Left hindlimb (tissue), 1 donor: Measurements from ENCODE around the gene GINS3.
A peak's percentile ranks its signal among the peaks of the same experiment; 100 is the strongest.

ENCODE experiments used
- DNase-seq: peaks from one replicate; pipeline ENCODE4 v3.0.0-alpha.2; 2018

The GINS3 gene

DNA sequence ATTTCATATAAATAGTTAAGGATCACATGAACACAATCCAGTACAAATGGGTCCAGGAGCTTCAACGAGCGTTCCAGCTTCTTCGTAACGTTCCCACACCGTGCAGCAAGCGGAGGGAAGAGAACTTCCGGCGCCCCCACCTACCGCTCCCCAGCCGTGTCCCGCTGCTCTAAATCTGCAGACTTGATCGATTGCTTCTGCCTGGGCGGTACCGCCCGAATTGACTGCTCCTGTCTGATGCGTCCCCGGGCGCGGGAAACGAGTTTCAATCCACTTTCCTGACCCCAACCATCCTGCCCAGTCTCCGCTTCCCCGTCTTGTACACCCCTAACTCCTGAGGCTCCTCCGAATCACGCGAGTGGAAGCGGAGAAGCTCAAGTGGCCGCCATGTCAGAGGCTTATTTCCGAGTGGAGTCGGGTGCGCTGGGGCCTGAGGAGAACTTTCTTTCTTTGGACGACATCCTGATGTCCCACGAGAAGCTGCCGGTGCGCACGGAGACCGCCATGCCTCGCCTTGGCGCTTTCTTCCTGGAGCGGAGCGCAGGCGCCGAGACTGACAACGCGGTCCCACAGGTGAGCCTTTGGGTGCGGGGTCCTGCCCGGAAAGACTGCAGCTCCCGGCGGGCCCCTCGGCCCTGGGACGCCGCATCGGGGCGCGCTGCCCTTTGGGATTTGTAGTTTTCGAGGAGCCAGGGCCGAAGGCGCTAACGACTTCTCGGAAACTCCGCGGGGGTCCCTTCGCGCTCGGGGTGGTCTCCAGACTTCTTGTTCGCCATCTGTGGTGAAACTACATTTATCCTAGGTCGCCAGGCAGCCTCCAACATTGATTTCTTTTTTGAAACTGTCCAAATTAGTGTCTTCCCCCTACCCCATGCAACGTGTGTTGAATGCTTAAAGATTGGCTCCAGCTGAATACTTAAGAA lies at the start of gene GINS3:
TSS of gene GINS3 (plus strand) at position 257 of the 923 bp plus-strand sequence. CDS start at position 388, 131 bp downstream.
- peak; percentile 90 for DNase-seq

DNA sequence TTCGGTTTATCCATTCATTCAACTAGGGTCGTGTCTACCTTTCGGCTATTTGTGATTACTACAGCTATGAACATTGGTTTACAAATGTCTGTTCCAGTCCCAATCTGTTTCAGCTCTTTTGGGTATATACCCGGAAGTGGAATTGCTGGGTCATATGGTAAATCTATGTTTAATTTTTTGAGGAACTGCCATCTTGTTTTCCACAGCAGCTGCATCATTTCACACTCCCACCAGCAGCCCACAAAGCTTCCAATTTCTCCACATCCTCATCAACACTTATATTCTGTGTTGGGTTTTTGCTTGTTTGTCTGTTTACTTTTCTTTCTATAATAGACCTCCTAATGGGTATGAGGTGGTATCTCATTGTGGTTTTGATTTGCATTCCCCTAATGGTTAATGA lies 48.7 kb upstream of the GINS3 start:
- no peak for DNase-seq

DNA sequence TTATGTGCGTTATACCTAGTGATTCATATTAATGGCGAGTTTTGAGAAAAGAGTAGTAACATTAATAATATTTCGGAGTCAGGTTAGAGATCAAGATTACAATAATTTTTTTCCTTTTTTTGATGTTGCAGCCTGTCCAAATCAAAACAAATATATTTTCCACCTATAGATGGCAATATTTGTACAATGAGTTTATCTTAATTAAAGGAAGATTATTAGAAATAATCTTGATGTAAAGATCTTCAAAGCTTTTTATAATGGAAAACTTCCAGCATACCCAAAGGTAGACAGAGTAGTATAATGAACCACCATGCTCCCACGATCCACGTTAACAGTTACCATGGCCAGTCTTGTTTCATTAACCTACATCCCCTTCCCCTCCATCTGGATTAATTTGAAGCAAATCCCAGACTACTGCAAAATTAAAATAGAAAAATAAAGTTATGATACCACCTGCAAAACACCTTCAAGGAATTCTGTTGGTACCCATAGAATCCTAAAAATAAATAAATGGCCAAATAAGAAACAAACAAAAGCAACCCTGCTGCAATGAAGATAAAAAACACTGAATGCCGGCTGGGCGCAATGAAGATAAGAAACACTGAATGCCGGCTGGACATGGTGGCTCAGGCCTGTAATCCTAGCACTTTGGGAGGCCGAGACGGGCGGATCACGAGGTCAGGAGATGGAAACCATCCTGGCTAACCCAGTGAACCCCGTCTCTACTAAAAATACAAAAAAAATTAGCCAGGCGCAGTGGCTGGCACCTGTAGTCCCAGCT lies 46.5 kb upstream of the GINS3 start:
- no peak for DNase-seq

DNA sequence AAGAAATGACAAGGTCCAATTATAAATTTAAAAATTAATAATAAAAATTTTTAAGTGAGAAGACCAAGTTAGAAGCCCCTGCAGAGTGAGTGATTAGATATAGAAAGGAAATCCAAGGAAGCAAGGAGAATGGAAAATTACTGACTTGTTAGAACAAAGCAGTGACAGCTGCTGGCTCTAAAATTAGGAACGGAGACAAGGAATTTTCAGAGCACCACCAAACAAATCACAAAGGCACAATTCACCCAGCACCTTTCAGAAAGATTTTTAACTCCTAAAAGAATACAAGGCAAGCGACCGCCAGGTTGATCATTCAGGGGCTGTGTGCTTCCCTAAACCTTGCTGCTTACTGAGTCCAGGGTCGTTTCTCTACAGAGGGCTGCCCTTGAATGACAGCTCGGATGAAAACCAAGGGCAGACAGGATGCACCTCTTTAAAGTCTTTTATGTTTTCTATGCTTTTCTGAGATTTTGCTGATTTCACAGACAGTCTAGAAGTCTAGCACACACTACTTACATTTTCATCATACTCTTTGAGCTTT lies 45.4 kb upstream of the GINS3 start:
- no peak for DNase-seq

- DNase-seq: no peak
These were observed 43.3 kb upstream of the GINS3 start for GRCh38 chr16:58348986-58349385.

DNA sequence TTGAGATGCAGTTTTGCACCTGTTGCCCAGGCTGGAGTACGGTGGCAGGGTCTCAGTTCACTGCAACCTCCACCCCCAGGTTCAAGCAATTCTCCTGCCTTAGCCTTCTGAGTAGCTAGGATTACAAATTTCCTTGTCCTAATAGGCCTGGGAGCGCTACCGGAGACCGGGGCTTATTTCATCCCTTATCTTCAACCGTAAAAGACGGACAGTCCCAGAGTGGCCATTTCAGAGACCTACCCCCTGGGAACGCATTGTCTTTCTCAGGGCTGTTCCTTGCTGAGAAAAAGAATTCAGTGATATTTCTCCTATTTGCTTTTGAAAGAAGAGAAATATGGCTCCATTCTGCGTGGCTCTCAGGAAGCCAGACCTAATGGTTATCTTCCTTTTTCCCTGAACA lies 39.6 kb upstream of the GINS3 start:
- DNase-seq: no peak

DNA sequence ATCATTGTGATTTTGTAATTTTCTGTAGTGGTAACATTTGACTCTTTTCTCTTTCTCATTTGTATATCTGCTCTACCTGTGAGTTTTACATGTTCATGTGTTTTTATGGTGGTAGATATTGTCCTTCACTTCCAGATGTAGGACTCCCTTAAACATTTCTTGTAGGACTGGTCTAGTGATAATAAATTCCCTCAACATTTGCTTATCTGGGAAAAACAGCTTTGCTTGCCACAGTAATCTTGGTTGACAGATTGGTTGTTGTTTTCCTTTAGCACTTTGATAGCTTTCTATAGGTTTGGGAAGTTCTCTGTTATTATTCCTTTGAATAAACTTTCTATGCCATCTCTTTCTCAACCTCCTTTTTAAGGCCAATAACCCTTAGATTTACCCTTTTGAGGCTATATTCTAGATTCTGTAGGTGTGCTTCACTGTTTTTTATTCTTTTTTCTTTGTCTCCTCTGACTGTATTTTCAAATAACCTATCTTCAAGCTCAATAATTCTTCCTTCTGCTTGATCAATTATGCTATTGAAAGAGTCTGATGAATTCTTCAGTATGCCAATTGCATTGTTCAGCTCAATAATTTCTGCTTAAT lies 32.1 kb upstream of the GINS3 start:
- no peak for DNase-seq

DNA sequence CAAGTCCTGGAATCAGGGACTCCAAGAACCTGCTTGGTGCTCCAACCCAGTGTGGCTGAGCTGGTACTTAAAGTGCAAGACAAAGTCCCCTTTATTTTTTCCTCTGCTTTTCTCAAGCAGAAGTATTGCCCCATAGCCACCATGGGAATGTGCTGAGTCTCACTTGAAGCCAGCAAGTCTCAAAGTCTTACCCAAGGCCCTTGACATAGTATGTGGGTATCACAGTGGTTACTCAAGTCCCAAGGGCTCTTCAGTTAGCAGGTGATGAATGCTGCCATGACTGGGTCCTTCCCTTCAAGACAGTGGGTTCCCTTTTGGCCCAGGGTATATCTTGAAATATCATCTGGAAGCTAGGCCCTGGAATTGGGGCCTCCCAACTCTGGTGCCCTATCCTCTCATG lies 30.5 kb upstream of the GINS3 start:
- no peak for DNase-seq

- DNase-seq: no peak
These were observed 28.4 kb upstream of the GINS3 start for GRCh38 chr16:58363746-58364393.

DNA sequence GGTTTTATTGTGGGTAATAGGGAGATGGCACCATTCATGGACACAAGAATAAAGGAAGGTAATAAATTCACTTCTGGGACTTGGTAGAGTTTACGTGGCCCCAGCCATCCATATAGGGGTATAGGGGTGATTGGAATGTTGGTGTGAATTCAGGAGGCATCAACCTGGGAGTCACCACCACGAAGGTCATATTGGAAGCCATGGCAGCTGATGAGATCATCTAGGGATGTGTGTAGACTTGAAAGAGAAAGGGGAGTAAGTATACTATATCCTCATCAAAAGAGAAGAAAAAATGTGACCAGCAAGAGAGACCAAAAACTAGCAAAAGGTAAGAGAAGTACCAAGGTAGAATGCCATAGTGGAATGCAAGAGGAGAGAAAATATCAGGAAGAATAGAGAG lies 26.6 kb upstream of the GINS3 start:
- no peak for DNase-seq

DNA sequence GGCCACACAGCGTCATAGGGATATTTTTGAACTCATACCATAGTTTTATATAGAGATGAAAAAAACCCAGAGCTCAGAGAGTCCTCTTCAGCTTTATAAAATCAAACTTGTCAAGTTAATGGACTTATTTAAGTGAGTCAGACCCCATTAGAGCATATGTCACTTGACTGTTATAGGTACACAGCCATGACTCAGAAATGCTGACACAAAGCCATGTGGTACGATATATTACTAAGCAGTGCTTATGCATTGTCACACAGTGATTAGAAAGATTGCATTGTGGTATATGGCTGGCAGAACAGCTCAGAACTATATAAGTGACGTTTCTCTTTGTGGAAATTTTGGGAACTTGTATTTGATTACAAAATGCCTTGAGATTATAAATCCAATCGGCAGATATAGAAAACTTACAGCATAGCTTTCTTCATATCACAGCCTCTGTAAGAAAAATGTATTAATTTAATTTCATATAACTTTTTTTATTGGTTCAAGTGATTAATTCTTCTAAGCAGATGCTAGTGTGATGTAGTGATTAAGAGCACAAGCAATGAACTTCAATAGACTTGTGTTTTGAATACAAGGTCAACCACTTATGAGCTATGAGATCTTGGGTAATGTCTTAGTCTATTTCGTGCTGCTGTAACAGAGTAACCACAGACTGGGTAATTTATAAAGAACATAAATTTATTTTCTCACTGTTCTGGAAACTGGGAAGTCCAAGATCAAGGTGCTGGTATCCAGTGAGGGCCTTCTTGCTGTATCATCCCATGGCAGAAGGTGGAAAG lies 25.8 kb upstream of the GINS3 start:
- no peak for DNase-seq

- no peak for DNase-seq
These were observed 25.0 kb upstream of the GINS3 start for GRCh38 chr16:58367252-58367651.

- DNase-seq: no peak
These were observed 20.4 kb upstream of the GINS3 start for GRCh38 chr16:58371841-58372240.

DNA sequence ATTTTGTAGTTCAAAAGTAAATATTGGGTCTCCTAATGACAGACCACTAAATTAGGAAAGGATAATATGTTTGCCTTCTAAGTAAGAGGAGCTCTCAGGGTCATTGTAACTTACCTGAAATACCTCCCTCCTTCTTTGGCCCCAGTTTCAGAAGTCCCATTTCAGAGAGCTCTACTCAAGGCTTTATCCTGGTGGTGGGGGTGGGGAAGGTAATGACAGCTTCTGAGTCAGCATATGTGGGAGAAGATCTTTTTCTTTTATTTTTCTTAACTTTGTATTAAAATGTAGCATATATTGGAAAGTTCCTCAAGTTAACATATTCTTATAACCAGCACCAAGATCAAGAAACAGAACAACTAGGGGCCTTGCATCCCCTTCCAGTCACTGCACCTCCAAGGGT lies 16.9 kb upstream of the GINS3 start:
- DNase-seq: no peak

DNA sequence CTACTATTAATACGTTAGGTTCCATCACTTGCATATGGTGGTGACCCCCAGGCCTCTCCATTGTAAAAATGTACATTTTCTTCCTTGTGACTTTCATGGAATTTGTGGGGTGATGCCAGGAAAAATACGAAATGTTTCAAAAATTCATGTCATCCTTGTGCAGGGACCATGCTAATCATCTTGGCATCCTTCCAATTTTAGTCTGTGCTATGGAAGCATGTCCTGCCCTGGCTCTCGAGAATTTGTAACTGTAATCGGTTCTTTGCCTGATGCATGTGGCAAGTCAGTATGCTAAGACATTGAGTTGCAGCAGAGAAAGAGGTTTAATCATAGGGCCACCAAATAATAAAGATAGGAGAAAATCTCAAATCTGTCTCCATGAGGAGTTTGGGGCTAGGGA lies 14.3 kb upstream of the GINS3 start:
- DNase-seq: no peak

DNA sequence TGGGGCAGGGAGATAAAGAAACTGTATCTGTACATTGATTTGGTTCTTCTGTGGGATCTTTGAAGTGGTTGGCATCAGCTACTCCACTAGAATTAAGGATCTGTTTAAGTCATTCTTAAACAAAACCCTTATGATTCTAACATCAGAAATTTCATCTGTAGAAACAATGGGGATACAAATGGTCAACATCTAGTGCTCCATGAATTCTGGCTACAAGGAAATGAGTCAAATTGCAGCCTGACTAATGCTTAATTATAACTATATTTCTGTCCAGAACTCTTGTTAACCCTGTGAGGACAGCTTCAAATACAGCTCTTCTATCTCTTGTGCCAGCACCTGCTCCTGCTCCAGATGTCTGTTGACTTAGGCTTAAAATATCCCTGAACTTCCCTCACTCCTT lies 13.9 kb upstream of the GINS3 start:
- no peak for DNase-seq

DNA sequence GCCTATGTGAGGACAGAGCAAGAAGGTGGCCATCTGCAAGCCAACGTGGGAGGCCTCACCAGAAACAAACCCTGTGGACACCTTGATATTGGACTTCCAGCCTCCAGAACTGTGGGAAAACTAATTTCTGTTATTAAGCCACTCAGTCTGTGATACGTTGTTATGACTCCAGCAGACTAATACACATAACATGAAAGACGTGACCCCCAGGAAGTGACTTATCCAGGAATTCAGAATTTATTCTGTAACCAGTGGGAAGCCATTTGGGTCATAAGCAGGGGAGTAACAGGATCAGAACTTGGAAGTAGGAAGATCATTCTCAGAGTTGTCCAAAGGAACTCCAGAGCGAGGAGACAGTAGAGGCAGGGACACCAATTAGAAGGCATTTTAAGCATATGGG lies 12.5 kb upstream of the GINS3 start:
- DNase-seq: no peak

- DNase-seq: no peak
These were observed 10.6 kb upstream of the GINS3 start for GRCh38 chr16:58381661-58382060.

DNA sequence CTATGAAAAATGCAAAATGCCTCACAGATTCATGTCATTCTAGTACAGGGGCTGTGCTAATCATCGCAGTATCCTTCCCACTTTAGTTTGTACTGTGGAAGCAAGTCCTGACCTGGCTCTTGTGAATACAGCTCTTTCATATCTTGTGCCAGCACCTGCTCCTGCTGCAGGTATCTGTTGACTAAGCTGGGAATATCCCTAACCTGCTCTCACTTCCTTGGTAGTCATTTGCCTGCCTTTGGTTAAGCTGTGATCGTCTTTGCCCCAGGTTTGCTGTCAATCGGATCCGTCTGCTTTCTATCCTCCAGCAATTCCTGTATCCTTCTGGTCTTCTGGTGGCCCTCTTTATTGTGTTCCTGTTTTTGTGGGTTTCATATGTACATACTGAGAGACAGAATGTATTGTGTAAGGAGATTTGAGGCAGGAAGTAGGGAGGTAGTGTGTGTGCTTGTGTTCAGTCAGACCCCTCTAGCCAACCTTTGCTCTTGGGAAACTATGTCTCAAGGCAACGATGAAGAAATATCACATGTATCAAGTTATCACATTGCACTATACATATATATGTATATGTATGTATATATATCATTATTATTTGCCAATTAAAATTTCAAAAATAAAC lies 7.7 kb upstream of the GINS3 start:
- DNase-seq: no peak

GRCh38 chr16:58385218-58385773 lies 7.0 kb upstream of the GINS3 start:
- no peak for DNase-seq

DNA sequence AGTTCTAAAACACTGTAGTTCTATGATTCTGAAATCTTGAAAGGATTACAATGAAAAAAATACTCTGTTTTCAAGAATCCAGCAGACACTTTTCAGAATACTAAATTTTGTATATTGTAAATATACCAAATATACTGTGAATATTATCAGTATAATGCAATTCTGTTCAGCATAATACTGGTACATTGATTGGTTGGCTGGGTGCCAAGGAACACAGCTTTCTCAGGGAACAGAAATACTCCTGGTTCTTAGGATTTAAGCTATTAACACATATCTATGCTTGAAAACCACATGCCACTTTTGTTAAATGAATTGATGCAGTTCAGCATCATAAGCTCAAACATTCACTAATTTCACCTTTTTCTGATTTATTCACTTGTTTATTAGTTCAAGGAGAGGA lies 2.5 kb upstream of the GINS3 start:
- no peak for DNase-seq
